Measurements from ENCODE around the gene DUSP1.

DNA sequence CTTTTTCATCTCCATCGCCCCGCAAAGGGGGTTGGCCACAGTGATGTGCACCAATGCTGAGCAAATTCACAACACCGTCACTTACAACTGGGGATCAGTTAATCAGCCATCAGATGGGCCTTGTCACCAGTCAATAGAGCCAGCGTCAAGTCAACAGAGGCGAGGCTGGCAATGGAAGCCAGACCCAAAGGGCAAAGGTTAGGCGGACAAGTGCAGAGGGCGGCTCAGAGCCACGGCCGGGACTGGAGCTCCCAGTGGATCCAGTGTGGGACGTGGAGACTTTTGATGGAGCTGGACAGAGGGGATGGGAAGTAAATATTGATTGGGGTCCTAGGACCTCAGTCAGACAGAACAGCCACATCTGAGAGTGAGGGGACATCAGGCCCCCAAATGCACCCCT, 45.7 kb downstream of the DUSP1 start:
- TF ChIP-seq ZNF274 (IDR thresholded peaks at IDR 0.05; ENCODE audit: low read depth, low read length): no peak
- no peak for TF ChIP-seq YY1 (IDR thresholded peaks at IDR 0.05; ENCODE audit: insufficient read depth, insufficient read length)
- TF ChIP-seq SUZ12 (IDR thresholded peaks at IDR 0.05; ENCODE audit: extremely low read depth, insufficient read depth, insufficient read length): no peak

Data from NT2/D1 (cell line).